LNCAP (cell line): Measurements from ENCODE around the gene UNK.

Experiments
- TF ChIP-seq, protein P1 (sequence below): fragments of 450-650 bp; IDR thresholded peaks from 2 replicates; pipeline ENCODE4 v1.5.1; 2017; ENCODE audit warnings: mild to moderate bottlenecking

UNK gene

DNA sequence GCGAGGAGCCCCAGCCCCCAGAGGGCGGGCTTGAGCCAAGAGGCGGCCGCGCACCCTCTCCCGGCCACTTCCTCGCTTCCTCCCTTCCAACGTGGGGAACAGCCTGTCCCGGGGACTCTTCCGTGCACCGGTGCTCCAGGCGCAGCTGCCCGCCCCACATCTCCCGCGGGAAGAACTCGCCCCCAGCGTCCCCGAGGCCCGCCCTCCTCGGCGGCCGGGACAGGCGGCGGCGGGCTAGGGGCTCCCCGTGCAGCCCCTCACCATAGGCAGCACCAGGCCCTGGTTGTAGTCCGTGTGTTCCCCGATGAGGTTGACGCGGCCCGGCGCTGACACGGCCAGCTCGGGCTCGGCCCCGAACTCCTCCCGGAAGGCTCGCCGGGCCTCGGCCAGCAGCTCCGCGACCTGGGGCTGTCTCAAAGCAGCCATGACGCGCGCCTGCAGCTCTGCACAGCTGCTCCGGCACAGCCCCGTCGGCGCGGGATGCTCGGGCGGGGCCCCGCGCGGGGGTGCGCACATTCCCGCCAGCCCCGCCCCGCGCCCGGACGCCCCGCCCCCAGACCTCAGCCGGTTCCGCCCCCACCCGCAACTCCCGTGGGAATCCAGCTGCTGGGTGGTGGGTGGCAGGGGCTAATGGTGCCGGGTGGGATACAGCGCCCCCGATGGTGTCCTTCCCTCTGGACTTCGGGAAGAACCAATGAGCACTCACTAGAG, 19.7 kb upstream of the UNK start, which contains the start of gene GALK1:
TSS of gene GALK1 (minus strand) at position 482 of the 711 bp plus-strand sequence. CDS start at position 426, 56 bp downstream.
- TF ChIP-seq, protein P1, sequence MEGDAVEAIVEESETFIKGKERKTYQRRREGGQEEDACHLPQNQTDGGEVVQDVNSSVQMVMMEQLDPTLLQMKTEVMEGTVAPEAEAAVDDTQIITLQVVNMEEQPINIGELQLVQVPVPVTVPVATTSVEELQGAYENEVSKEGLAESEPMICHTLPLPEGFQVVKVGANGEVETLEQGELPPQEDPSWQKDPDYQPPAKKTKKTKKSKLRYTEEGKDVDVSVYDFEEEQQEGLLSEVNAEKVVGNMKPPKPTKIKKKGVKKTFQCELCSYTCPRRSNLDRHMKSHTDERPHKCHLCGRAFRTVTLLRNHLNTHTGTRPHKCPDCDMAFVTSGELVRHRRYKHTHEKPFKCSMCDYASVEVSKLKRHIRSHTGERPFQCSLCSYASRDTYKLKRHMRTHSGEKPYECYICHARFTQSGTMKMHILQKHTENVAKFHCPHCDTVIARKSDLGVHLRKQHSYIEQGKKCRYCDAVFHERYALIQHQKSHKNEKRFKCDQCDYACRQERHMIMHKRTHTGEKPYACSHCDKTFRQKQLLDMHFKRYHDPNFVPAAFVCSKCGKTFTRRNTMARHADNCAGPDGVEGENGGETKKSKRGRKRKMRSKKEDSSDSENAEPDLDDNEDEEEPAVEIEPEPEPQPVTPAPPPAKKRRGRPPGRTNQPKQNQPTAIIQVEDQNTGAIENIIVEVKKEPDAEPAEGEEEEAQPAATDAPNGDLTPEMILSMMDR, result no peak; the same call in none of the 2 replicates

DNA sequence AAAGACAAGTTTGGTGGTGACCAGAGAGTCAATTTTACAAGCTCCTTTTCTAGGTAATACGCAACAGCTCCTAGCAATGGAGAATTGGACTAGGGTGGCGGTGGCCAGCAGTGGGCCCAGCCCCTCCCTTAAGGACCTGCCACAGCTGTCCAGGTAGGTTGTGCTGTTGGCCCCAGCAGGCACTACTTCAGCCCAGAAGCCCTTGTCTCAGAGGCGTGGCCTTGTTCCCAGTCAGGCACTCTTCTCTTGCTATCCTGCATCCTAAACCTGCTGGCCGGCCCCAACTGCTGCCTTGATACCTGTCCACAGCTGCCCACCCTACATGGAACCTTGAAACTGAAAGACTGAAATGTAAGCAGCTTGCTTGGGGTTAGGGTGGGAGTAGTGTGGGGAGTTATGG, 18.6 kb upstream of the UNK start:
- TF ChIP-seq, protein P1, result no peak

DNA sequence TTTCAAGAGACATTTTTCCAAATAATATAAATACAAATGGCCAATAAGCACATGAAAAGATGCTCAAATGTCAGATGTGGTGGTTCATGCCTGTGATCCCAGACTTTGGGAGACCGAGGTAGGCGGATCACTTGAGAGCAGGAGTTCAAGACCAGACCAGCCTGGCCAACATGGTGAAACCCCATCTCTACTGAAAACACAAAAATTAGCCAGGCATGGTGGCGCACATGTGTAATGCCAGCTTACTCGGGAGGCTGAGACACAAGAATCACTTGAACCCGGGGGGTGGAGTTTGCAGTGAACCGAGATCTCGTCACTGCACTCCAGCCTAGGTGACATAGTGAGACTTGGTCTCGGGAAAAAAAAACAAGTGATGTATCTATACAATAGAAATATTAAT, 16.7 kb upstream of the UNK start:
- TF ChIP-seq, protein P1, result no peak

GRCh38 chr17:75769536-75769935, 15.1 kb upstream of the UNK start:
- TF ChIP-seq, protein P1, result no peak

GRCh38 chr17:75771334-75772281, 13.0 kb upstream of the UNK start:
- TF ChIP-seq, protein P1, result peak; percentile 32; the same call in 1 of the 2 replicates

DNA sequence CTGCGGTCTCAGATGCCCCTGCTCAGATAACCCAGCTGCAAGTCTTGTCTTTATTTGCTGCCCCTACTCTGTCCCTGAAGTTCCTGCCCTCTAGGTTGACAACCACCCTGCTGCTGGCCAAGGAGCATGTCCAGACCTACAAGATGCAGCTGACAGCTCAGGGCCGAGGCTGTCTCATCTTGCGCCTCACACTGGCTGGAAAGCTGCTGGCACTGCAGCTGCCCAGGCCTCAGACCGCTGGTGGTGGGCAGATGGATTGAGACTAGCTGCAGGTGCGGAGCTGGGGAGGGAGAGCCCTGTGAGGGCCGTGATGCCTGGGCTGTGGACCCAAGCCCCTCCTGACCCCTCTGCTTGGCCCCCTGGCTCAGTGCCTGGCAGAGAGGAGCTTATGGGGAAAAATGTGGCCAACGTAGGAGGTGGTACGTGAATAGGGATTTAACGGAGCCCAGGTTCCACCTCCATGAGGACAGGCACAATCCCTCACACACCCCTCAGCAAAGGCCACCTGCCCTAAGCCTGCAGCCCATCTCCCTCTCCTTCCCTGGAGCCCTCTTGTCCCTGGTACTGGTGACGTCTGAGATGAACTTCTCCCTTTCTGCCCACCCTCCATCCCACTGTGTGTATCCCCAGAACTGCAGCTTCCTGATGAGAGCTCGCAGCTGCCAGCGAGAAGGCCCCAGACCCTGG, 11.3 kb upstream of the UNK start:
- TF ChIP-seq, protein P1, result no peak

- TF ChIP-seq, protein P1, result no peak
These were observed 10.7 kb upstream of the UNK start for GRCh38 chr17:75773808-75774470.
